K562 (cell line): ENCODE data around the gene SLC26A6. TPM values are rescaled to one million over a fixed set of nuclear protein-coding genes. Genes with fewer than 3 reads are reported as not detected.

Source experiments
- ATF7 ChIP-seq: fragments of 450-650 bp; IDR thresholded peaks from 2 replicates; pipeline ENCODE4 v1.7.1; 2014; ENCODE audit warnings: mild to moderate bottlenecking, moderate library complexity
- CBX1 ChIP-seq: sonication (generic); IDR thresholded peaks from 2 replicates; pipeline ENCODE4 v1.6.1; 2016; ENCODE audit warnings: antibody characterized with exemption, low read depth, mild to moderate bottlenecking
- CREBBP ChIP-seq: IDR thresholded peaks from one replicate; pipeline ENCODE4 v1.6.1; 2012; ENCODE audit warnings: low read depth, mild to moderate bottlenecking, control low read depth, inconsistent platforms, low read length
- DIDO1 ChIP-seq: fragments of 450-650 bp; IDR thresholded peaks from 2 replicates; pipeline ENCODE4 v1.6.1; 2016; ENCODE audit warnings: low read depth, missing biosample characterization, missing genetic modification characterization
- EHMT2 ChIP-seq: fragments of 450-650 bp; IDR thresholded peaks from 2 replicates; pipeline ENCODE4 v1.6.1; 2018; ENCODE audit warnings: antibody characterized with exemption
- ELF4 ChIP-seq: fragments of 450-650 bp; formaldehyde crosslinking; IDR thresholded peaks from 2 replicates; pipeline ENCODE4 v1.4.0; 2022; ENCODE audit warnings: missing genetic modification characterization
- ETV6 ChIP-seq, 3 experiments: fragments of 150-350 bp in 1 of 3; sonication (generic) in 1 of 3; formaldehyde crosslinking in 1 of 3; IDR thresholded peaks; 2 replicates each; pipeline versions ENCODE4 v1.6.1 to v1.8.0; 2014 to 2022; ENCODE audit warnings: borderline replicate concordance in 2 of 3, low read depth in 2 of 3, antibody characterized with exemption in 1 of 3, low read length in 1 of 3, mild to moderate bottlenecking in 1 of 3, missing genetic modification reagents in 1 of 3
- FOXJ2 ChIP-seq: fragments of 200-800 bp; sonication (Bioruptor generic); IDR thresholded peaks from 2 replicates; pipeline ENCODE4 v1.6.1; 2016; ENCODE audit warnings: missing genetic modification characterization, missing compliant biosample characterization
- FOXK1 ChIP-seq: sonication (generic); formaldehyde crosslinking; IDR thresholded peaks from 2 replicates; pipeline ENCODE4 v1.8.0; 2022; ENCODE audit warnings: missing genetic modification reagents, mild to moderate bottlenecking, borderline replicate concordance
- ID3 ChIP-seq, 2 experiments: fragments of 250-450 bp in 1 of 2; fragments of 450-650 bp in 1 of 2; sonication (Bioruptor Pico) in 1 of 2; IDR thresholded peaks; 2 replicates each; pipeline versions ENCODE4 v1.6.1 to v1.8.0; 2016 to 2021; ENCODE audit warnings: mild to moderate bottlenecking in 2 of 2, moderate library complexity in 2 of 2, missing compliant biosample characterization in 1 of 2, missing genetic modification characterization in 1 of 2
- IRF9 ChIP-seq: fragments of 450-650 bp; IDR thresholded peaks from 2 replicates; pipeline ENCODE4 v1.6.1; 2016; ENCODE audit warnings: missing biosample characterization, missing genetic modification characterization
- KLF10 ChIP-seq: fragments of 250-450 bp; sonication (Bioruptor Pico); IDR thresholded peaks from 2 replicates; pipeline ENCODE4 v1.6.1; 2021; ENCODE audit warnings: matching md5 sums
- POLR2H ChIP-seq: IDR thresholded peaks from 2 replicates; pipeline ENCODE4 v1.6.1; 2016; ENCODE audit warnings: missing genetic modification characterization, low read depth, mild to moderate bottlenecking, control low read depth, missing compliant biosample characterization, moderate library complexity
- RBM17 ChIP-seq: fragments of 200-400 bp; formaldehyde crosslinking; IDR thresholded peaks from 2 replicates; pipeline ENCODE4 v1.6.1; 2017; ENCODE audit warnings: low read depth, mild to moderate bottlenecking, low read length, borderline replicate concordance
- SIRT6 ChIP-seq: IDR thresholded peaks from one replicate; pipeline ENCODE4 v1.6.1; 2012; ENCODE audit warnings: low read depth, mild to moderate bottlenecking, control low read depth, inconsistent platforms, low read length, moderate library complexity
- TSC22D4 ChIP-seq: fragments of 450-650 bp; IDR thresholded peaks from 2 replicates; pipeline ENCODE4 v1.6.1; 2016; ENCODE audit warnings: missing genetic modification characterization, missing biosample characterization, control low read depth
- U2AF1 ChIP-seq: fragments of 200-400 bp; formaldehyde crosslinking; optimal IDR thresholded peaks from 2 replicates; pipeline ENCODE3; 2017; ENCODE audit warnings: mild to moderate bottlenecking, low read depth, low read length, moderate library complexity
- YBX1 ChIP-seq: fragments of 450-650 bp; IDR thresholded peaks from 2 replicates; pipeline ENCODE4 v1.7.1; 2016; ENCODE audit warnings: mild to moderate bottlenecking
- ZNF165 ChIP-seq: fragments of 250-450 bp; sonication (Bioruptor Pico); IDR thresholded peaks from 2 replicates; pipeline ENCODE4 v1.4.0; 2020; ENCODE audit warnings: borderline replicate concordance
- ZNF175 ChIP-seq: fragments of 200-800 bp; sonication (Bioruptor generic); IDR thresholded peaks from 2 replicates; pipeline ENCODE4 v1.6.1; 2016; ENCODE audit warnings: low read depth, mild to moderate bottlenecking, missing genetic modification characterization, missing compliant biosample characterization
- ZNF384 ChIP-seq: IDR thresholded peaks from 2 replicates; pipeline ENCODE4 v1.6.1; 2012; ENCODE audit warnings: low read depth, low read length, improper control_type of control experiment
- polyA plus RNA-seq, 8 experiments: library from polyadenylated mRNA; depleted of rRNA in 4 of 8; stranded (reverse) in 5 of 8; unstranded in 3 of 8; fragments of >200 nt; fragmentation: Nextera tagmentation in 2 of 8; fragmentation: Illumina TruSeq in 1 of 8; extraction: Ambion mirVana in 2 of 8; extraction: Trizol in 1 of 8; gene quantifications; 2 replicates each; pipeline versions ENCODE4 v1.2.1 to v1.2.3, GENCODE V29; 2011 to 2014; ENCODE audit warnings: inconsistent platforms in 1 of 8, missing spikeins in 1 of 8
- total RNA-seq, 7 experiments: library from RNA; depleted of rRNA in 6 of 7; stranded (reverse); fragments of >200 nt in 6 of 7; fragmentation: Illumina TruSeq in 2 of 7; extraction: Trizol in 2 of 7; gene quantifications; 2 replicates each; pipeline versions ENCODE4 v1.2.1 to v1.2.3, GENCODE V29; 2011 to 2021; ENCODE audit warnings: low replicate concordance in 1 of 7
- TF ChIP-seq, protein P1 (sequence below): fragments of 450-650 bp; IDR thresholded peaks from 2 replicates; pipeline ENCODE4 v1.6.1; 2014; ENCODE audit warnings: low read depth, mild to moderate bottlenecking, moderate library complexity, borderline replicate concordance

SLC26A6 gene
- total and polyA plus RNA-seq, 9 of the 15 experiments (the other 6 are each of a cell fraction or from before 2014, with no cell fraction given) = 2.1 to 27.2 (median 14.8) TPM

DNA sequence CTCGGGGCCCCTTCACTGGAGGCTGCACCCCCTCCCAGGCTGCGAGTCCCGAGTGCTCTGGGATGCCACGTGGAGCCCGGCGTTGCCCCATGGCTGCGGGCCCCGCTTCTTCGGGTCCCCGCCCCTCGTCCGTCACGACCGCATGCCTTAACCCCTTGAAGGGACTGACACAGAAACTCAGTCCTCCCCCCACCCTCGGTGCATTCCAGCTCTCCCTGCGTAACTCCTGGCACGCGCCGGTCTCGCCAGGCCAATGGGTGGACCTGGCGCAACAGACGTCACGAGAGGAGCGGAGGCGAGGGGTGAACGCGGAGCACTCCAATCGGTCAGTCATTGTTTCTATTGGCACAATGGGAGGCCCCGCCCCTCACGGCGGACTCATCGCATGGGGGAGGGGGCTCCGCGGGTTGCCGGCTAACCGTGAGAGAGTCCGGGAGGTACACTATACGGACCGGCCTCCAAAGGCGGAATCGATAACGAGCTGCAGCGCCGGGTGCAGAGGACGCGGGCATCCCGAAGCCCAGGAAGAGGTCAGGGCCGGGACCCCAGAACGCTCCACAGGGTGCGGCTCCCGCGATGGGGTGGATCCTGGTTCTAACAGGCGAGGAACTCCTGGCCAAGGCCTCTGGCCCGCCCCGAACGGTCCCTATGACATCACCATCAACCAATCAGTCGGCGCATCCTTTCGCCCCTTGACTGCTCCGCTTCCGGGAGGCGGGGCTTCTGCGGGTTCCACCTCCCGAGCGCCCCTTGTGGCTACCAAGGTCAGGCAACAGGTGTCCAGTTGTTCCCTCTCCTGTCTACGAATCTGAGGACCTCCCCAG lies 28.4 kb upstream of the SLC26A6 start (continued):
- TF ChIP-seq IRF9 (tag) (no peak), ELF4 (no peak), ZNF175 (CRISPR knock-in tag) (no peak), CREBBP (no peak), ETV6 (IDR thresholded peaks at IDR 0.05; ENCODE audit: borderline replicate concordance in 1 of 2, low read depth in 2 of 2, low read length in 1 of 2) (no peak), ETV6 (CRISPR knock-in tag; IDR thresholded peaks at IDR 0.05; ENCODE audit: borderline replicate concordance) (peak; percentile 62; the same call in 1 of the 2 replicates), DIDO1 (tag) (no peak), POLR2H (tag) (peak; percentile 48; the same call in 1 of the 2 replicates), YBX1 (no peak), EHMT2 (no peak), ZNF165 (CRISPR knock-in tag) (no peak), TSC22D4 (no peak), ZNF384 (no peak), ID3 (CRISPR knock-in tag; IDR thresholded peaks at IDR 0.05) (no peak), ID3 (tag; IDR thresholded peaks at IDR 0.05) (no peak), FOXJ2 (tag) (no peak), KLF10 (no peak), SIRT6 (no peak), FOXK1 (CRISPR knock-in tag) (0 out of 2 replicates have a peak, but pooled peaks have one; percentile 61), RBM17 (no peak), ATF7 (peak; percentile 99), U2AF1 (no peak), CBX1 (no peak)
- TF ChIP-seq, protein P1, sequence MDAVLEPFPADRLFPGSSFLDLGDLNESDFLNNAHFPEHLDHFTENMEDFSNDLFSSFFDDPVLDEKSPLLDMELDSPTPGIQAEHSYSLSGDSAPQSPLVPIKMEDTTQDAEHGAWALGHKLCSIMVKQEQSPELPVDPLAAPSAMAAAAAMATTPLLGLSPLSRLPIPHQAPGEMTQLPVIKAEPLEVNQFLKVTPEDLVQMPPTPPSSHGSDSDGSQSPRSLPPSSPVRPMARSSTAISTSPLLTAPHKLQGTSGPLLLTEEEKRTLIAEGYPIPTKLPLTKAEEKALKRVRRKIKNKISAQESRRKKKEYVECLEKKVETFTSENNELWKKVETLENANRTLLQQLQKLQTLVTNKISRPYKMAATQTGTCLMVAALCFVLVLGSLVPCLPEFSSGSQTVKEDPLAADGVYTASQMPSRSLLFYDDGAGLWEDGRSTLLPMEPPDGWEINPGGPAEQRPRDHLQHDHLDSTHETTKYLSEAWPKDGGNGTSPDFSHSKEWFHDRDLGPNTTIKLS = peak; percentile 73; the same call in 1 of the 2 replicates
